Measurements from ENCODE around the gene DMD.

Gene DMD

DNA sequence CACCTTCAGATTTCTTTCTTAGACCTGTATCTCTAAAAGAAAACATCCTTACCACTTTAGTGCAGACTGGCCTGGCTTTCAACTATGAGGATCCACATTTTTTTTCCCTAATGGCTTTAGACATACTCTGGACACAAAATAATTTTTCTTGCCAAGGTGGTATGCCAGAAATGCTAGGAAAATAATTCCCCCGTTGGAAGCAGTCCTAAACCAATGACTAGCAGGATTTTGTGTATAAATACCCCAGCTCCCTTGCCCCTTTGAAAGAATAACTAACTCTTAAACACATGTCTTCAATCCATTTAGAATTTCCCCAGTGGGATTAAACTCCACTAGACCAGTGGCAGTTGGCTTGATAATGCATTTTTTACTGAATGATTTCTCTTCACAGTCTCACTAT is 1639.0 kb downstream of the DMD start:
- DNase-seq, result no peak

- no peak for DNase-seq
Observed at GRCh38 chrX:31570658-31571057, 1640.7 kb downstream of the DMD start.

GRCh38 chrX:31563792-31564191 is 1647.6 kb downstream of the DMD start:
- no peak for DNase-seq

DNA sequence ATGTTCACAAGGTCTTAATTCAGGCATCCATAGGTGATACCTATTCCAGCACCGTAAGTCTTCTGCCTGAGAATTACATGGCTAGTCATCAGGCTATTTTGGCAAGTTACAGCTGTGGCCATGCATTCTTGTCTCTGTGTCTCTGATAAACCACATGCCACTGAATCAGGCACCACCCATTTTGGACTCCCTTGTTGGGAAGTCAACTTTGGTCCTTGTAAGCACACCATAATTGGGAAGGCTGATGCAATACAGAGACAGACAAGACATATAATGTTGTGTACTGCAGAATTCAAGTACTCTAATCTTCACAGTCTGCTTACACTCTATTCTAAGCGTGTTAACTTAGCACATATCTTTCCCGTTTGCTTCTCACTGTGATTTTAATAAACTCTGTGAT is 1655.8 kb downstream of the DMD start:
- DNase-seq, result no peak

GRCh38 chrX:31551913-31552312 is 1659.4 kb downstream of the DMD start:
- DNase-seq, result no peak

DNA sequence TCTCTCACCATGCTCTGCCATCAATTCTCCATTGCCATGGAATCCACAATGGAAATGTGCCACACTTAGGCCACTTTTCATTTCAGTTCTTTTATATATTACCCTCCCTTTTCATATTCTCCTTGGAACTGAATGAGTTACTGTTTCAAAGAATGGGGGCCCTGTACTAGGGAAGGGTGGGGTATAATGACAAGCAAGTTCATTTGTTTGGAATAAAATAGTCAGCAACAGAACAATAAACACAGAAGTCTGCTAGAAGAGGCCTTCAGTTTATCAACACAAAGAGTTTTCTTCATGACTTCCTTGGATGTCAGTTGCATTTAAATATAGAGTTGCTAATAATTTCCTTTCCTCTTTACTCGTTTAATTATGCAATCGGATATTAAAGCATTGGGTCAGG is 1661.2 kb downstream of the DMD start:
- no peak for DNase-seq

DNA sequence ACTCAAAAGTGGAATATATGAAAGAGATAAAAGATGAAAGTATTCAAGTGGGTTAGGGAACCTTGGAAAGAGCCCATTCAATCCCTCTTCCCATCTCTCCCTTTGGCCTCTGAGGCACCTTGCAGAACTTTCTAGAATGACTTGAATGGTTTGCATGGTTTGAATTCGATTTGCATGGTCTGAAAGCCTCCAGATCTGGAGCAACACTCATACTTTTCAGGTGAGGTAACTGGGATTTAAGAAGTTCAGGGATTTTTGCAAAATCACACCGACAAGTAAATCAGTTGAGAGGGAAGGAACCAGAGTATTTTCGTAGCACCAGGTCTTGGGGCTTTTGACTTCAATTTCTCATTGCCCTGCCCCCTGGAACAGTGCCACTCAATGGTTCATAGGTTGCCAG is 1663.5 kb downstream of the DMD start:
- no peak for DNase-seq

- no peak for DNase-seq
Observed at GRCh38 chrX:31547416-31547815, 1663.9 kb downstream of the DMD start.

GRCh38 chrX:31546126-31546525 is 1665.2 kb downstream of the DMD start:
- DNase-seq, result no peak

DNA sequence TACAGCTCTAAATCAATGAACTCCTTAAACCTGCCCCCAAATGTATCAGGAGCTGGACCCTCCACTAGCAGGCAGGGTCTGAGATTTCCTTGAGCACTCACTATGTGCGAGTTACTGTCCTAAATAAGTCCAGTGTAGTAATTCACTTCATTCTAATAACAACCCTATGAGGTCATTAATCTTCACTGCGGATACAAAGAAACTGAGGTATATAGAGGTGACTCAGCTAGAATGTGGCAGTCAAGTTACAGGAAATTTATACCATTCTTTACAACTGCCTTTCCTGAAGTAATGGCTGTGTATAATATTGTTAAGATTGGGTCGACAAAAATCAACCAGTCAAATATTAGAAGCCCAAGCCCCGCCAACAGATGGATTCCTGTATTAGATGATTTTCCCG is 1665.6 kb downstream of the DMD start:
- no peak for DNase-seq

DNA sequence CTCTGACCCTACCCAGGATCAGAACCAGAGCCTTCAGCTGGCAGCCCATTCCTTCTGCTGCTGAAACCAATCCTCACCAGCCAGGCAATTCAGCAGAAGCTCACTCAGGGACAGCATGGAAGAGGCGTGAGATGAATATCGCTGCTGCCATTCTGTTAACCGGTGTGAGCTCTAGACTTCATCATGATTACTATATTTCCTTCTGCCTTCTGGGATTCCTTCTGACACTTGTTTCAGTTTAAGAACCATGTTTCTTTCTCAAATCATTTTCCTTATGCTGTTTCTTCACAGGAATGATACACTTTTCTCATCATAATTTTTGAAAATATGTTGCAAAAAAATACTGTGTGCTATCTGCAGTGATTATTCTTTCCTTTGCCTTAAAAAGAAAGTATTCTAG is 1666.2 kb downstream of the DMD start:
- DNase-seq, result no peak

DNA sequence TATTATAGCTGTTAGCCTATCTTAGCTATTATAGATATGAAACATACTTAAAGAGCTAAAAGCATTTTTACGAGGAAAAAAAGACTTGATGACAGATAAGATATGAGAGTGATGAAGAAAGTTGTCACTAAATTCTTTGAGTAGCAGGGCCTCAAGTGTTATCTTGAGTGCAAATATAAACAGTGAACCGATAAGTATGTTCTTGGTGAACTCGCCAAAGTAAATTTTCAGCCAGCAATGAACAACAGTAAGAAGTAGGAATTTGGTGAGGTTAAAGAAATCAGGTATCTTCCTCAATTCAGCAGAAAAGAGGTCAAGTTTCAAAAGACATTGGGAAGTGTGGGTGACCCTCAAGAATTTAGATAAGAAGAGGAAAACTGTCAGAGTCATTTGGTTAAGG is 1667.7 kb downstream of the DMD start:
- no peak for DNase-seq

DNA sequence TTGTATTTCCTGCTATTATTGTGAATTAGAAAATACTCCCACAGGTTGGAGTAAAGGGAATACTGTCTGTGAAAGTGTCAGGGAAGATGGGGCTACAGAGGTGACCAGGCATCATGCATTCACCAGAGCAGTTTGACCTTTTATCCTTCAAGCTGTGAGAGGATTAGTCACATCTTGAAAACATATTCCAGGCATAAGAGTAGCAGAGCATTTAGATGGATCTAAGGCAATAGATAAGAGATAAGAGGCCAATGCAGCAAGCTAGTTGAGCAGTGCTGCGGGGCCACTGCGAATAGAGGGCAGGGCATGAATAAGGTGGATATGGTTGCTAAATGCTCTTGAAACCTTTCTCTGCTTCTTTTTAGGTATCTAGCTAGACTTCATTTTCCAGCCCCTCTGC is 1668.8 kb downstream of the DMD start:
- no peak for DNase-seq

- no peak for DNase-seq
Observed at GRCh38 chrX:31540313-31540712, 1671.0 kb downstream of the DMD start.

DNA sequence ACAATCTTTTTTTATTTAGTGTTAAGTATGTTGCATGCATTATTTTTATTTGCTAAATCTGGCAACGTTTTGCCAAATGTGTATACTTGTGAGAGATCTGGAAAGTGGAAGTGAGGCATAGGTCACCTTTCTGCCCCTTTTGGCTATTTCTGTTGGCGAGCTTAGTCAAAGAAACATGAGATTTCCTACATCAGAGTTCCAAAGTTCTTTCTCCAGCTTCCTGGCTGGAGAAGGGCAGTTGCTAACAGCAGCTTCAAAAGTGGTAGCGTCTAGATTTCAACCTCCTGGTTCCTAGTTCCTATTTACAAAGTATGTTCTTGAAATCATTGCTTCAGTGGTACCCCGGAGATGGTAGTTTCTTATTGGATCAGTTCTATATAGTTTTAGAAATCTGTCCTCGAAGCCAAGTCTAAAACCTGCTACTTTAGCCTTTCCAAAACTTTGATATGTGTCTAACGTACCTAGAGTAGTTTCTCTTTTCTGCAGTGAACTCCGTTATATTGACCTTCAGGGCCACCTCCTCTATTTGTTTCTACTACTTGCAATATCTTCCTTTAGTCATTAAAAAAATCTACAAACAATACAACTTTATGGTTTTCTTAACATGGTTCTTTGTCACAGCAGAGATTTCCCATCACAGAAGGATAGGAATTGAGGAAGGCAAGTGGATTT is 1683.8 kb downstream of the DMD start:
- no peak for DNase-seq

DNA sequence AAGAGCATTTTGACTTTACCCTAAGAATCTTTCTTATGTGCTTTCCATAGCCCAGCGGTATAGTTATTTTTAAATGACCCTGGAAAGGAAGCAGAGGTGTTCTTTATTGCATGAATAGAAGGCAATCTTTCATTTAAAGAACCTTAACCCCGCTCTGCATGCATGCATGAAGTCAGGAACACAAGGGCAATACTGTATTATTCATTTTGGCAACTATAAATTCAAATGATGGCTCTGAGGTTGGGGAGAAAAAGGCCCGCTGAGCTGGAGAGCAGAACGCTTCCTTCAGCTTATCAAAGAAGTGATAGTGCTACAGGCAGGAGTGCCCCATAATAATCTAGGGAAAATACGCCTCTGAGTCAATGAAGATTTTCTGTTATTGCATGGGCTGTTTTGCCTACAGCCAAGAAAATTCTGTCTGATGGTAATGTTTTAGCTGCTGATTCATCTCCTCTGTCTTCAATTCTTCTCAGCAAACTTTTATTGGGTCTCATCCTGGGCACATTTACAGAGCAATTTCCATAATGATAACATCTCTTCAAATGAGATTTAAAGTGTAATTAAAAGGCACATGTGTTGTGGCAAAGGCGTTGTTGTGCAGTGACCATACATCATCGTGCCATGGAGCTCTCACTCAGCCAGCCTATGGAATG is 1687.3 kb downstream of the DMD start:
- DNase-seq, result no peak

GRCh38 chrX:31522760-31523159 is 1688.6 kb downstream of the DMD start:
- no peak for DNase-seq

DNA sequence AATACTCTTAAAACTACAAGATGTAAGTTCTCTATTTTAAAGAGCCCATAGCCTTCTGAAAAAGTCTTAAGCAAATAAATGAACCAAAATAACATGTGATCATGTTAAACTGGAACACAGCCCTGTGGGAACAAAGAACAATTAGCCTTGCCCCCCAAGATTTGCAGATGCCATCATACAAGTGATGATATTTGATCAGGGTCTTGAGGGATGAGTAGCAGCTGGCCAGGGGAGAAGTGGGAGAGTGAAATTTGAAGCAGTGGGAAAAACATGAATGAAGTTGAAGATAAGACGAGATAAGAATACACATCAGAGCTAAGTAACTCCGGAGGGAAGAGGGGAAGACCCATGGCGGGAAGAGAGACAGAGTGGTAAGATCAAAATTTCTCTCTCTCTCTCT is 1689.4 kb downstream of the DMD start:
- DNase-seq, result no peak

DNA sequence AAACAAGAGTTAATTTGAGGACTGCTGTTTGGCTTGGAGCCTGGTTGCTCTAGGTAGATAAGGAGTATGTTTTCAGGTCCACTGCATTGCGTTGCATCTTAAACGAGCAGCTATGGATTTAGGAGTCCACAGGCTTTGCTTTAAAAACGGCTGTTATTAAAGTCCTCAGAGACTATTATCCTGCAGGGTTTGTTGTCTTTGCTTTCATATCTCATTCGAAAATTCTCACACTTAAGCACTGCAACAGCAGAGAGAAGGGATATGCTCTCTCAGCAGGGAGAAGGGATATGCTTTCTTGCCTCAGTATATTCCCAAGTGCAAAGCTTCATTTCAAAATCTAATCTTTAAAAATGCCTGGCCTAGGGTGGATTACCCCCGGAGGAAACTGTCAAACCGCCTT is 1694.8 kb downstream of the DMD start:
- no peak for DNase-seq

DNA sequence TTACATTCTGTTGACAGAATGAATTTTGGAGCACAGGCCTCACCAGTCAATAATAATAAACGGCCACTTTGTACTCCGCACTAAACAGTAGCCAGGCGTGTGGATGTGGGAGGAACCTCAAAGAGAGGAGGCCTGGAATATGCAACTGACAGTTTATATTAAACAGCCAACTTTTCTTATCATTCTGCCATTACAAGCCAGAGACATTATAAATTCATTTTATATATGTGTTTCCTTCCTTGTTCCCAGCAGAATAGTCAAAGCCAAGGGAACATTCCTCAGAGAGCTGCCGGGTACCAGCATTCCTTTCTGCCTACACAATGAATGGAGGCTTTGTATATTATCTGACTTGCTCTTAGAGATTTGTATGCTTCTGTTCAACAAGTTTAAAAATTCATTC is 1703.0 kb downstream of the DMD start:
- DNase-seq, result no peak

DNA sequence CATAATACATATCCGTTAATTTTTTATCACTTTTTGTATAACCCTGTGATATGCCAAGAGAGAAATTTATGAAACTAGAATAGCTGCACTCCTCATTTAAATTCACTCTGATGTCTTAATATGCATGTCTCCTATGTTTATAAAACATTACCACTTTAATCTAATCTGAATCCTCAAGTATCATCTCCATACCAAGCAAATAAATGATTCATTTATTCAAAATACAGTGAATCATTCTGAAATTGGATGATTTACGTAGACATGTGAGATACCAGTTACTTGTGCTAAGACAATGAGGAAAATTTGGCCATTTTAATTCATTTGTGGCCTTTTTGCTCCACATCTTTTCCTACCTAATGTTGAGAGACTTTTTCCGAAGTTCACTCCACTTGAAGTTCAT is 1704.4 kb downstream of the DMD start:
- no peak for DNase-seq

- DNase-seq, result no peak
Observed at GRCh38 chrX:31506360-31506759, 1705.0 kb downstream of the DMD start.

DNA sequence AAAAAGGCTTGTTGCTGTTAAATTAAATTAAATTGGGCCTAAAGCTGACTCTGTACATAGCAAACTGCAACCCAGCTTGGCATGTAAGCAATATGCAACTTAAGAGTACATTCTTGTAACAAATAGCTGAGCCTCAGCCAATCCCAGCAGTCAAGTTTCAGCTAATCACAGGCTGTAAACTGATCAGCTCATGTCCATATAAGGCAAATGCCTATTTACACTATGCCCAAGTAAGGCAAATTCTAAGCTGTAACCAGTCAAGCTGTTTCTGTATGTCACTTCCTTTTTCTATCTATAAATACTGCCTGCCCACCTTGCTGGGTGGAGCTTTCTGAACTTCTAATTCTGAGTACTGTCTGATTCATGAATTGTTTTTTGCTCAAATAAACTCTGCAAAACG is 1710.4 kb downstream of the DMD start:
- DNase-seq, result no peak

GRCh38 chrX:31499109-31499508 is 1712.2 kb downstream of the DMD start:
- no peak for DNase-seq

- no peak for DNase-seq
Observed at GRCh38 chrX:31497086-31497485, 1714.3 kb downstream of the DMD start.

All from activated gamma-delta T cell (primary cell).